Hematopoietic multipotent progenitor cell treated with erythropoietin and hydrocortisone succinate and interleukin-3 and kit ligand, for 8 days (in vitro differentiated cells): ENCODE data around the gene ADGRF1.
A peak's percentile ranks its signal among the peaks of the same experiment; 100 is the strongest.
"Not testable (repeated sequence)": the region's sequence is repeated elsewhere in the genome, so short reads cannot be mapped to it uniquely, and the experiment has no call there.

Experiments used
- DNase-seq: peaks from one replicate; pipeline ENCODE4 v3.0.0-alpha.2; 2015

Gene ADGRF1

GRCh38 chr6:47019941-47020340 is 22.2 kb downstream of the ADGRF1 start:
- no peak for DNase-seq

GRCh38 chr6:47016909-47017308 is 25.2 kb downstream of the ADGRF1 start:
- DNase-seq, result no peak

GRCh38 chr6:47016261-47016660 is 25.9 kb downstream of the ADGRF1 start:
- DNase-seq, result no peak

- DNase-seq, result no peak
Measured at GRCh38 chr6:47014401-47014800, 27.7 kb downstream of the ADGRF1 start.

GRCh38 chr6:47009583-47009982 is 32.5 kb downstream of the ADGRF1 start:
- DNase-seq, result no peak

- no peak for DNase-seq
Measured at GRCh38 chr6:47008397-47008763, 33.8 kb downstream of the ADGRF1 start.

- DNase-seq, result no peak
Measured at GRCh38 chr6:47007657-47008396, 34.3 kb downstream of the ADGRF1 start.

- DNase-seq, result no peak
Measured at GRCh38 chr6:47005486-47005885, 36.6 kb downstream of the ADGRF1 start.

- DNase-seq, result no peak
Measured at GRCh38 chr6:47004463-47004862, 37.7 kb downstream of the ADGRF1 start.

- DNase-seq, result no peak
Measured at GRCh38 chr6:47000842-47001241, 41.3 kb downstream of the ADGRF1 start.

- DNase-seq, result no peak
Measured at GRCh38 chr6:46998436-46999017, 43.6 kb downstream of the ADGRF1 start.

GRCh38 chr6:46997646-46998045 is 44.5 kb downstream of the ADGRF1 start:
- DNase-seq, result no peak

- no peak for DNase-seq
Measured at GRCh38 chr6:46996860-46997641, 45.1 kb downstream of the ADGRF1 start.

- no peak for DNase-seq
Measured at GRCh38 chr6:46994933-46995332, 47.2 kb downstream of the ADGRF1 start.

- no peak for DNase-seq
Measured at GRCh38 chr6:46993846-46994245, 48.3 kb downstream of the ADGRF1 start.

GRCh38 chr6:46992391-46992790 is 49.7 kb downstream of the ADGRF1 start:
- not testable (repeated sequence) for DNase-seq

- DNase-seq, result peak; percentile 75
Measured at GRCh38 chr6:46990818-46991510, 51.2 kb downstream of the ADGRF1 start.

GRCh38 chr6:46990031-46990644 is 52.0 kb downstream of the ADGRF1 start:
- no peak for DNase-seq

GRCh38 chr6:46989398-46989797 is 52.7 kb downstream of the ADGRF1 start:
- no peak for DNase-seq

GRCh38 chr6:46985943-46986342 is 56.2 kb downstream of the ADGRF1 start:
- DNase-seq, result no peak

- DNase-seq, result no peak
Measured at GRCh38 chr6:46983007-46983411, 59.1 kb downstream of the ADGRF1 start.

GRCh38 chr6:46979206-46979605 is 62.9 kb downstream of the ADGRF1 start:
- no peak for DNase-seq

GRCh38 chr6:46974786-46975185 is 67.3 kb downstream of the ADGRF1 start:
- no peak for DNase-seq
